GM12864 (cell line): ENCODE results near the gene BIN1.

Source experiments
- DNase-seq: peaks from one replicate; pipeline ENCODE4 v3.0.0-alpha.2; 2011; ENCODE audit warnings: low read depth
- H3K4me3 ChIP-seq: 2 replicates; pipeline ENCODE4 v1.5.1; 2011; ENCODE audit warnings: mild to moderate bottlenecking, low read depth, low read length, control low read depth
- CTCF ChIP-seq: IDR thresholded peaks from 2 replicates; pipeline ENCODE4 v1.5.1; 2011; ENCODE audit warnings: low read depth, mild to moderate bottlenecking, moderate library complexity, low read length, control low read depth, inconsistent platforms; ENCODE audit errors: missing control alignments

BIN1 gene

DNA sequence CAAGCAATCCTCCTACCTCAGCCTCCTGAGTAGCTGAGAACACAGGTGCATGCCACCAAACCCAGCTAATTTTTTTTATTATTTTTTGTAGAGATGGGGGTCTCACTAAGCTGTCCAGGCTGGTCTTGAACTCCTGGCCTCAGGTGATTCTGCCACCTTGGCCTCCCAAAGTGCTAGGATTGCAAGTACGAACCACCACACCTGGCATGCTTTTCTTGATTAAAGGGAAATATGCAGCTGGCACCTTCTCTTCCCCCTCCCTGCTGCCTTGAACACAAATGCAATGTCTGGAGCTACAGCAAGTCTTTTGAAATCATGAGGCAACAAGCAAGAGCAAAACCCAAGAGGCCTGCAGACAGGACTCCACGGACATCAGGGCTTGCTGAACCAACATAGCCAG is 26.8 kb upstream of the BIN1 start:
- no peak overlapping the region for H3K4me3 ChIP-seq
- no peak for TF ChIP-seq CTCF
- DNase-seq, result no peak

- no peak for DNase-seq
- H3K4me3 ChIP-seq, result no peak overlapping the region
- no peak for TF ChIP-seq CTCF
Measured at GRCh38 chr2:127130421-127130820, 23.5 kb upstream of the BIN1 start.

DNA sequence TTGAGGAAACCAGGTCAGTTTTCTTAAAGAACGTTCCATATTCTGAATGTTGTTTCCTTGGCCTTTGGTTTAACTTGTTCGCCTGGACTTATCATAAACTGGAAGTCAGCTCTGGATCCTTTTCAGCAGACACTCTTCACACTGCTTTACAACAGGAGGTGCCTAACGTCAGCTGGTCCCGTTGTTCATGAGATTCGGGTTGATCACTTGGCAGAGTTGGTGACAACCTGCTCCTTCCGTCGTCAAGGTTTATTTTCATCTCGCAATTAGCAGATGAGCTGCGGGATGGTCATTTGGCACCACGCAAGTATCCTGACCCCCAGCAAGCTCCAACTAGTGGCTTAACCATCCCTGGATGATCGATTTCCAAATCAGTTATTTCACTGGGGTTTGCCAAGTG is 23.0 kb upstream of the BIN1 start:
- no peak overlapping the region for H3K4me3 ChIP-seq
- no peak for DNase-seq
- no peak for TF ChIP-seq CTCF

DNA sequence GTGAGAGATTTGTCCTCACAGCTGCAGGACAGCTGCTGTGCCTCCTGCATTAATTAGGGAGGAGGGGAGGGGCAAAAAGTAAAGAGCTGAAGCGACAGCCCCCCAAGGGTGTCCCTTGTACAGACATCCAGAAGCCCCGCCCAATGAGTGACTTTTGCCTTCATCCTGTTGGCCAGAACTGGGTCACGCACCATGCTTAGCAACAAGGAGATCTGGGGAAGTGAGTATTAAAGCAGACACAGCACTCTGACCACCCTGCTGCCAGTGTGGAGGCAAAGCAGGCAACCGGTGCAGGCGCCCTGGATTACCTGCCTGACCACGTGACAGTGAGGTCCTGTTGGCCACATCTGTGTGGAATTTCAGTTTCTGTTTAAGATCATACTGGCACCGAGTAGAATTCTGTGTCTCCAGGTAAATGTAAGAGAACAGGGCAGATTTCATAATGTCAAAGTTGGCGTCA is 21.5 kb upstream of the BIN1 start:
- DNase-seq, result peak; percentile 40
- no peak overlapping the region for H3K4me3 ChIP-seq
- no peak for TF ChIP-seq CTCF

- no peak overlapping the region for H3K4me3 ChIP-seq
- no peak for TF ChIP-seq CTCF
- DNase-seq, result no peak
Measured at GRCh38 chr2:127125821-127126220, 18.9 kb upstream of the BIN1 start.

DNA sequence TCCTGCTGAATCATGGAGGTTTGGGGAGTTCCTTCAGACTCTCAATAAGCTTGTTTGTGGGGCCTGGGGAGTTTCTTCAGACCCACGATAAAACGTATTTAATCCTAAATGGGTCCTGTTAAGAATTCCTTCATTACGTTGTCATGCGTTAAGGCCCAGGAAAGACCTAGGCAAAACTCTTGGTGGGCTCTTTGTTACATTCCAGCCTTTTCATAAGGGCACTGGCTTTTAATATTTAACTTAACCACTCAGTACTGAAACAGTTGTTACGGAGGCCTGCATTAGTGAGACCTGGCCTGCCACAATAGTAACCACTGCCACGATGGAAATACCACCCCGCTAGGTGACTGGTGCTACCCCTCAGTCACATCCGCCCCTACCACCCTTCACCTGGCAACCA is 17.5 kb upstream of the BIN1 start:
- H3K4me3 ChIP-seq, result no peak overlapping the region
- no peak for DNase-seq
- no peak for TF ChIP-seq CTCF

GRCh38 chr2:127122361-127123027 is 15.5 kb upstream of the BIN1 start:
- TF ChIP-seq CTCF, result no peak
- no peak for DNase-seq

More at GRCh38 chr2:127122361-127123027, 15.5 kb upstream of the BIN1 start:
- H3K4me3 ChIP-seq, result no peak overlapping the region
